ENCODE results near the gene KAT8. TPM values are rescaled to one million over a fixed set of nuclear protein-coding genes. Genes with fewer than 3 reads are reported as not detected.

The KAT8 gene
- total RNA-seq, 2 experiments from 2014 or later, result 114 to 124 TPM

DNA sequence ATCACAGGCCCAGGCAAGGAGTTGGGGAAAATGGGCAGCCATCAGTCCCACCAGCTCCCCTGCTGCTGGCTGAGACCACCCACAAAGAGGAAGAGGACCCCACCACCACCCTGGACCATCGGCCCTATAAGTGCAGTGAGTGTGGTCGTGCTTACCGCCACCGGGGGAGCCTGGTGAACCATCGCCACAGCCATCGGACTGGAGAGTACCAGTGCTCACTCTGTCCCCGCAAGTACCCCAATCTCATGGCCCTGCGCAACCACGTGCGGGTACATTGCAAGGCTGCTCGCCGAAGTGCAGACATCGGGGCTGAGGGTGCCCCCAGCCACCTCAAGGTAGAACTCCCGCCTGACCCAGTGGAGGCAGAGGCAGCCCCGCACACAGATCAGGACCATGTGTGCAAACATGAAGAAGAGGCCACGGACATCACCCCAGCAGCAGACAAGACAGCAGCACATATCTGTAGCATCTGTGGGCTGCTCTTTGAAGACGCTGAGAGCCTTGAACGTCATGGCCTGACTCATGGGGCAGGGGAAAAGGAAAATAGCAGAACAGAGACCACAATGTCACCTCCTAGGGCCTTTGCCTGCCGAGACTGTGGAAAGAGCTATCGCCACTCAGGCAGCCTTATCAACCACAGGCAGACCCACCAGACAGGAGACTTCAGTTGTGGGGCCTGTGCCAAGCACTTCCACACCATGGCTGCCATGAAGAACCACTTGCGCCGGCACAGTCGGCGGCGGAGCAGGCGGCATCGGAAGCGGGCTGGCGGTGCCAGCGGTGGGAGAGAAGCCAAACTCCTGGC lies 39.7 kb upstream of the KAT8 start:
- Mint-ChIP-seq H3K27ac (no peak overlapping the region), H3K4me1 (ENCODE audit: low read depth) (peaks cover 22% of the 10 kb centered on the region), H3K36me3 (ENCODE audit: low read depth) (peaks cover 71% of the 10 kb centered on the region), H3K9me3 (no peaks in the 10 kb centered on the region), H3K27me3 (no peaks in the 10 kb centered on the region), H3K4me3 (no peak overlapping the region)
- POLR2A ChIA-PET, result no interaction called here
- TF ChIP-seq, protein P1, sequence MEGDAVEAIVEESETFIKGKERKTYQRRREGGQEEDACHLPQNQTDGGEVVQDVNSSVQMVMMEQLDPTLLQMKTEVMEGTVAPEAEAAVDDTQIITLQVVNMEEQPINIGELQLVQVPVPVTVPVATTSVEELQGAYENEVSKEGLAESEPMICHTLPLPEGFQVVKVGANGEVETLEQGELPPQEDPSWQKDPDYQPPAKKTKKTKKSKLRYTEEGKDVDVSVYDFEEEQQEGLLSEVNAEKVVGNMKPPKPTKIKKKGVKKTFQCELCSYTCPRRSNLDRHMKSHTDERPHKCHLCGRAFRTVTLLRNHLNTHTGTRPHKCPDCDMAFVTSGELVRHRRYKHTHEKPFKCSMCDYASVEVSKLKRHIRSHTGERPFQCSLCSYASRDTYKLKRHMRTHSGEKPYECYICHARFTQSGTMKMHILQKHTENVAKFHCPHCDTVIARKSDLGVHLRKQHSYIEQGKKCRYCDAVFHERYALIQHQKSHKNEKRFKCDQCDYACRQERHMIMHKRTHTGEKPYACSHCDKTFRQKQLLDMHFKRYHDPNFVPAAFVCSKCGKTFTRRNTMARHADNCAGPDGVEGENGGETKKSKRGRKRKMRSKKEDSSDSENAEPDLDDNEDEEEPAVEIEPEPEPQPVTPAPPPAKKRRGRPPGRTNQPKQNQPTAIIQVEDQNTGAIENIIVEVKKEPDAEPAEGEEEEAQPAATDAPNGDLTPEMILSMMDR (IDR thresholded peaks at IDR 0.05), result no peak
- Histone ChIP-seq H3K4me1 (ENCODE audit: insufficient read depth, low read length) (peaks cover 37% of the 10 kb centered on the region), H3K27me3 (ENCODE audit: control insufficient read depth in 1 of 2, insufficient read depth in 2 of 2, low read length in 2 of 2) (no peaks in the 10 kb centered on the region), H3K4me3 (ENCODE audit: low read length) (no peak overlapping the region), H3K36me3 (ENCODE audit: insufficient read depth, low read length) (peaks cover 61% of the 10 kb centered on the region), H3K27ac (ENCODE audit: low read depth in 1 of 2, low read length in 2 of 2) (no peak overlapping the region), H3K9me3 (ENCODE audit: control insufficient read depth in 1 of 2, insufficient read depth in 1 of 2, low read length in 2 of 2) (no peaks in the 10 kb centered on the region)
- no peak for DNase-seq
- ATAC-seq (ENCODE audit: poor library complexity), result no peak
- intact Hi-C loops (cut with DNase I, micrococcal nuclease), result loop anchor here in 1 of 2 experiments (10.0 kb wide), 2 partner anchors 123 to 153 kb away; partner anchors contain the start of genes FBXL19 and SETD1A
- CTCF ChIA-PET, result no interaction called here

DNA sequence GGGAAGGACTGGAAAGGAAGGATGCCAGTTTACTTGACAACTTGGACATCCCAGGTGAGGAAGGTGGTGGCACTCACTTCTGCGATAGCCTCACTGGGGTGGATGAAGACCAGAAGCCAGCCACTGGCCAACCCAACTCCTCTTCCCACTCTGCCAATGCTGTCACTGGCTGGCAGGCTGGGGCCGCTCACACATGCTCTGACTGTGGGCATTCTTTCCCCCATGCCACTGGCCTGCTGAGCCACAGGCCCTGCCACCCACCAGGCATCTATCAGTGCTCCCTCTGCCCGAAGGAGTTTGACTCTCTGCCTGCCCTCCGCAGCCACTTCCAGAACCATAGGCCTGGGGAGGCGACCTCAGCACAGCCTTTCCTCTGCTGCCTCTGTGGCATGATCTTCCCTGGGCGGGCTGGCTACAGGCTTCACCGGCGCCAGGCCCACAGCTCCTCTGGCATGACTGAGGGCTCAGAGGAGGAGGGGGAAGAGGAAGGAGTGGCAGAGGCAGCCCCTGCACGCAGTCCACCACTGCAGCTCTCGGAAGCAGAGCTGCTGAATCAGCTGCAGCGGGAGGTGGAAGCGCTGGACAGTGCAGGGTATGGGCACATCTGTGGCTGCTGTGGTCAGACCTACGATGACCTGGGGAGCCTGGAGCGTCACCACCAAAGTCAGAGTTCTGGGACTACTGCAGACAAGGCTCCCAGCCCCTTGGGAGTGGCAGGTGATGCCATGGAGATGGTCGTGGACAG lies 38.7 kb upstream of the KAT8 start:
- Mint-ChIP-seq H3K27ac (no peak overlapping the region), H3K36me3 (ENCODE audit: low read depth) (peaks cover 76% of the 10 kb centered on the region), H3K27me3 (no peaks in the 10 kb centered on the region), H3K9me3 (no peaks in the 10 kb centered on the region), H3K4me1 (ENCODE audit: low read depth) (peaks cover 21% of the 10 kb centered on the region), H3K4me3 (no peak overlapping the region)
- ChIA-PET CTCF (no interaction called here), POLR2A (no interaction called here)
- Histone ChIP-seq H3K4me3 (ENCODE audit: low read length) (no peak overlapping the region), H3K9me3 (ENCODE audit: control insufficient read depth in 1 of 2, insufficient read depth in 1 of 2, low read length in 2 of 2) (no peaks in the 10 kb centered on the region), H3K4me1 (ENCODE audit: insufficient read depth, low read length) (peaks cover 34% of the 10 kb centered on the region), H3K36me3 (ENCODE audit: insufficient read depth, low read length) (peaks cover 66% of the 10 kb centered on the region), H3K27me3 (ENCODE audit: control insufficient read depth in 1 of 2, insufficient read depth in 2 of 2, low read length in 2 of 2) (no peaks in the 10 kb centered on the region), H3K27ac (ENCODE audit: low read depth in 1 of 2, low read length in 2 of 2) (no peak overlapping the region)
- intact Hi-C loops (cut with DNase I, micrococcal nuclease), result loop anchor here in 1 of 2 experiments (10.0 kb wide), 2 partner anchors 124 to 154 kb away; partner anchors contain the start of genes FBXL19 and SETD1A
- TF ChIP-seq, protein P1 (IDR thresholded peaks at IDR 0.05), result no peak
- DNase-seq, result no peak
- ATAC-seq (ENCODE audit: poor library complexity), result no peak

DNA sequence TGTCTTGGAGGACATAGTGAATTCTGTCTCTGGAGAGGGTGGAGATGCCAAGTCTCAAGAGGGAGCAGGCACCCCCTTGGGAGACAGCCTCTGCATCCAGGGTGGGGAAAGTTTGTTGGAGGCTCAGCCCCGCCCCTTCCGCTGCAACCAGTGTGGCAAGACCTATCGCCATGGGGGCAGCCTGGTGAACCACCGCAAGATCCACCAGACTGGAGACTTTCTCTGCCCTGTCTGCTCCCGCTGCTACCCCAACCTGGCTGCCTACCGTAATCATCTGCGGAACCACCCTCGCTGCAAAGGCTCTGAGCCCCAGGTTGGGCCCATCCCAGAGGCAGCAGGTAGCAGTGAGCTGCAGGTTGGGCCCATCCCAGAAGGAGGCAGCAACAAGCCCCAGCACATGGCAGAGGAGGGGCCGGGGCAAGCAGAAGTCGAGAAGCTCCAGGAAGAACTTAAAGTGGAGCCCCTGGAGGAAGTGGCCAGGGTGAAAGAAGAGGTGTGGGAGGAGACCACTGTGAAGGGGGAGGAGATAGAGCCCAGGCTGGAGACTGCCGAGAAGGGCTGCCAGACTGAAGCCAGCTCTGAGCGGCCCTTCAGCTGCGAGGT lies 38.0 kb upstream of the KAT8 start:
- H3K4me1 Mint-ChIP-seq (ENCODE audit: low read depth), result peaks cover 20% of the 10 kb centered on the region
- no peak overlapping the region for H3K27ac ChIP-seq (ENCODE audit: low read depth in 1 of 2, low read length in 2 of 2)
- TF ChIP-seq, protein P1 (IDR thresholded peaks at IDR 0.05), result no peak
- H3K9me3 ChIP-seq (ENCODE audit: control insufficient read depth in 1 of 2, insufficient read depth in 1 of 2, low read length in 2 of 2), result no peaks in the 10 kb centered on the region
- peaks cover 70% of the 10 kb centered on the region for H3K36me3 Mint-ChIP-seq (ENCODE audit: low read depth)
- no peak overlapping the region for H3K4me3 ChIP-seq (ENCODE audit: low read length)
- no peaks in the 10 kb centered on the region for H3K9me3 Mint-ChIP-seq
- H3K27me3 ChIP-seq (ENCODE audit: control insufficient read depth in 1 of 2, insufficient read depth in 2 of 2, low read length in 2 of 2), result no peaks in the 10 kb centered on the region
- CTCF ChIA-PET, result no interaction called here
- intact Hi-C loops (cut with DNase I, micrococcal nuclease), result loop anchor here in 1 of 2 experiments (10.0 kb wide), 2 partner anchors 125 to 155 kb away; partner anchors contain the start of genes FBXL19 and SETD1A
- ATAC-seq (ENCODE audit: poor library complexity) (no peak), DNase-seq (no peak)
- peaks cover 34% of the 10 kb centered on the region for H3K4me1 ChIP-seq (ENCODE audit: insufficient read depth, low read length)
- H3K36me3 ChIP-seq (ENCODE audit: insufficient read depth, low read length), result peaks cover 66% of the 10 kb centered on the region
- no peak overlapping the region for H3K4me3 Mint-ChIP-seq
- POLR2A ChIA-PET, result no interaction called here
- H3K27ac Mint-ChIP-seq, result no peak overlapping the region
- no peaks in the 10 kb centered on the region for H3K27me3 Mint-ChIP-seq

All from CD4-positive, alpha-beta T cell (primary cell).